Measurements from ENCODE around the gene PAN3. TPM values are rescaled to one million over a fixed set of nuclear protein-coding genes. Genes with fewer than 3 reads are reported as not detected.
"Not testable (repeated sequence)": the region's sequence is repeated elsewhere in the genome, so short reads cannot be mapped to it uniquely, and the experiment has no call there.

PAN3 gene
- total RNA-seq, 1 donor from 2014 or later, result 15.5 TPM

GRCh38 chr13:28137596-28137995, 749 bp upstream of the PAN3 start:
- H3K4me3 ChIP-seq (ENCODE audit: low read depth, low read length), result peak overlapping the region; percentile 80
- DNase-seq (ENCODE audit: low read depth), result no peak
- TF ChIP-seq CTCF (conservative IDR thresholded peaks at IDR 0.05; ENCODE audit: low read depth, low read length), result no peak

- DNase-seq (ENCODE audit: low read depth), result no peak
- H3K4me3 ChIP-seq (ENCODE audit: low read depth, low read length), result peak overlapping the region; percentile 80
- TF ChIP-seq CTCF (conservative IDR thresholded peaks at IDR 0.05; ENCODE audit: low read depth, low read length), result no peak
Measured at GRCh38 chr13:28138756-28139470, 568 bp downstream of the PAN3 start.

GRCh38 chr13:28140433-28141125, 2.2 kb downstream of the PAN3 start:
- peak overlapping the region; percentile 80 for H3K4me3 ChIP-seq (ENCODE audit: low read depth, low read length)
- peak; percentile 47 for DNase-seq (ENCODE audit: low read depth)
- TF ChIP-seq CTCF (conservative IDR thresholded peaks at IDR 0.05; ENCODE audit: low read depth, low read length), result no peak

GRCh38 chr13:28141542-28141941, 3.2 kb downstream of the PAN3 start:
- not testable (repeated sequence) for H3K4me3 ChIP-seq (ENCODE audit: low read depth, low read length); DNase-seq (ENCODE audit: low read depth)

GRCh38 chr13:28145049-28145448, 6.7 kb downstream of the PAN3 start:
- DNase-seq (ENCODE audit: low read depth), result no peak
- no peak for TF ChIP-seq CTCF (conservative IDR thresholded peaks at IDR 0.05; ENCODE audit: low read depth, low read length)
- H3K4me3 ChIP-seq (ENCODE audit: low read depth, low read length), result no peak overlapping the region

GRCh38 chr13:28147495-28147894, 9.2 kb downstream of the PAN3 start:
- H3K4me3 ChIP-seq (ENCODE audit: low read depth, low read length), result no peak overlapping the region
- TF ChIP-seq CTCF (conservative IDR thresholded peaks at IDR 0.05; ENCODE audit: low read depth, low read length), result no peak
- no peak for DNase-seq (ENCODE audit: low read depth)

GRCh38 chr13:28159057-28159456, 20.7 kb downstream of the PAN3 start:
- H3K4me3 ChIP-seq (ENCODE audit: low read depth, low read length), result no peak overlapping the region
- DNase-seq (ENCODE audit: low read depth), result no peak
- no peak for TF ChIP-seq CTCF (conservative IDR thresholded peaks at IDR 0.05; ENCODE audit: low read depth, low read length)
